ENCODE measurements around the gene SLC2A1.

DNA sequence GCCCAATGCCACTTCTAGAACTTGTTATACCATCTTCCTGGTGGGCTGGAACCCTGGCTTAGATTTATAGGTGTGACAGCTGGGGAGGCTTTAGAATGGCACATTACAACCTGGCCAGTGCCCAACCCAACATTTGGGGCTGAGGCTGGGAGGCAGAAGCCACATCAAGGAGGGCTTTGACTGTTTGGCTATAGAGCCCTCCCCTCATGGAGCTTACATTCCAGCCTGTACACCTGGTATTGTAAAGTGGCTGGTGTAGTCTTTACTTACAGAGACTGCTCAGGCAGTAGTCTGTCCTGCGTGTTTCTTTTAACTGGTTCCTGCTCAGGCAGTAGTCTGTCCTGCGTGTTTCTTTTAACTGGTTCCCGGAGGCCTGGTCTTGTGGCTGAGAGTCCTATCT is 10.0 kb upstream of the SLC2A1 start:
- TF ChIP-seq, protein P1, sequence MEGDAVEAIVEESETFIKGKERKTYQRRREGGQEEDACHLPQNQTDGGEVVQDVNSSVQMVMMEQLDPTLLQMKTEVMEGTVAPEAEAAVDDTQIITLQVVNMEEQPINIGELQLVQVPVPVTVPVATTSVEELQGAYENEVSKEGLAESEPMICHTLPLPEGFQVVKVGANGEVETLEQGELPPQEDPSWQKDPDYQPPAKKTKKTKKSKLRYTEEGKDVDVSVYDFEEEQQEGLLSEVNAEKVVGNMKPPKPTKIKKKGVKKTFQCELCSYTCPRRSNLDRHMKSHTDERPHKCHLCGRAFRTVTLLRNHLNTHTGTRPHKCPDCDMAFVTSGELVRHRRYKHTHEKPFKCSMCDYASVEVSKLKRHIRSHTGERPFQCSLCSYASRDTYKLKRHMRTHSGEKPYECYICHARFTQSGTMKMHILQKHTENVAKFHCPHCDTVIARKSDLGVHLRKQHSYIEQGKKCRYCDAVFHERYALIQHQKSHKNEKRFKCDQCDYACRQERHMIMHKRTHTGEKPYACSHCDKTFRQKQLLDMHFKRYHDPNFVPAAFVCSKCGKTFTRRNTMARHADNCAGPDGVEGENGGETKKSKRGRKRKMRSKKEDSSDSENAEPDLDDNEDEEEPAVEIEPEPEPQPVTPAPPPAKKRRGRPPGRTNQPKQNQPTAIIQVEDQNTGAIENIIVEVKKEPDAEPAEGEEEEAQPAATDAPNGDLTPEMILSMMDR (IDR thresholded peaks at IDR 0.05) = no peak
- no peak for TF ChIP-seq POLR2A (IDR thresholded peaks at IDR 0.05)
